SK-N-SH (cell line): Measurements from ENCODE around the gene SMIM30. TPM values are rescaled to one million over a fixed set of nuclear protein-coding genes. Genes with fewer than 3 reads are reported as not detected.

ENCODE experiments used
- CTCF ChIA-PET: fragments of 300-600, 350-600 bp; formaldehyde crosslinking; extraction: SDS; loops from one replicate; lab custom pipeline; 2021; lab: Yijun Ruan, JAX
- POLR2A ChIA-PET: fragments of 350-600 bp; sonication (Branson Sonifier 250); formaldehyde crosslinking; extraction: SDS; loops from one replicate; lab custom pipeline; 2020; ENCODE audit warnings: antibody characterized with exemption, inconsistent platforms; lab: Yijun Ruan, JAX
- DNase-seq: peaks from one replicate; pipeline ENCODE4 v3.0.0; 2012
- H2AFZ ChIP-seq: fragments of 200-600 bp; sonication (generic); 2 replicates; pipeline ENCODE4 v1.8.1; 2016; ENCODE audit warnings: antibody characterized with exemption, mild to moderate bottlenecking, low read depth
- H3F3A ChIP-seq: fragments of 200-600 bp; sonication (generic); replicated peaks from 2 replicates; pipeline ENCODE3; 2016; ENCODE audit warnings: antibody characterized with exemption, mild to moderate bottlenecking; ENCODE audit not compliant: insufficient read depth
- H3K27ac ChIP-seq, 2 experiments: fragments of 200-500 bp in 1 of 2; fragments of 200-600 bp in 1 of 2; sonication (Bioruptor generic) in 1 of 2; sonication (generic), shearing (Covaris generic) in 1 of 2; 2 replicates each; pipeline versions ENCODE4 v1.5.1 to v1.6.1; 2014 to 2016; ENCODE audit warnings: low read depth in 2 of 2, inconsistent platforms in 1 of 2, low read length in 1 of 2, mild to moderate bottlenecking in 1 of 2, mixed read lengths in 1 of 2
- H3K27me3 ChIP-seq: fragments of 200-600 bp; sonication (generic), shearing (Covaris generic); 2 replicates; pipeline ENCODE4 v1.6.1; 2016; ENCODE audit warnings: mixed run types; ENCODE audit not compliant: insufficient read depth
- H3K36me3 ChIP-seq, 2 experiments: fragments of 200-500 bp in 1 of 2; fragments of 200-600 bp in 1 of 2; sonication (Bioruptor generic) in 1 of 2; sonication (generic) in 1 of 2; replicated peaks in 1 of 2; 2 replicates each; pipeline versions ENCODE3 to v1.5.1; 2014 to 2016; ENCODE audit warnings: low read length in 1 of 2, mild to moderate bottlenecking in 1 of 2; ENCODE audit not compliant: insufficient read depth in 2 of 2, control insufficient read depth in 1 of 2
- H3K4me1 ChIP-seq, 2 experiments: fragments of 200-500 bp in 1 of 2; fragments of 200-600 bp in 1 of 2; sonication (Bioruptor generic) in 1 of 2; sonication (generic), shearing (Covaris generic) in 1 of 2; 2 replicates each; pipeline versions ENCODE4 v1.5.1 to v1.6.1; 2014 to 2016; ENCODE audit warnings: low read depth in 1 of 2, low read length in 1 of 2, mixed run types in 1 of 2; ENCODE audit not compliant: insufficient read depth in 2 of 2, control insufficient read depth in 1 of 2
- H3K4me2 ChIP-seq: fragments of 200-600 bp; sonication (generic), shearing (Covaris generic); 2 replicates; pipeline ENCODE4 v1.6.1; 2017; ENCODE audit warnings: mixed run types
- H3K4me3 ChIP-seq, 2 experiments: fragments of 200-500 bp in 1 of 2; fragments of 200-600 bp in 1 of 2; sonication (Bioruptor generic) in 1 of 2; sonication (generic), shearing (Covaris generic) in 1 of 2; 2 replicates each; pipeline versions ENCODE4 v1.5.1 to v1.8.1; 2014 to 2016; ENCODE audit warnings: low read depth in 2 of 2, inconsistent platforms in 1 of 2, low read length in 1 of 2, mild to moderate bottlenecking in 1 of 2, mixed read lengths in 1 of 2, moderate library complexity in 1 of 2
- H3K79me2 ChIP-seq: fragments of 200-600 bp; sonication (generic); 2 replicates; pipeline ENCODE4 v1.8.1; 2017; ENCODE audit warnings: mild to moderate bottlenecking; ENCODE audit not compliant: insufficient read depth
- H3K9ac ChIP-seq: fragments of 200-600 bp; sonication (generic); 2 replicates; pipeline ENCODE4 v1.6.1; 2017; ENCODE audit warnings: mixed run types
- H3K9me2 ChIP-seq: fragments of 200-600 bp; sonication (generic); 2 replicates; pipeline ENCODE4 v1.6.1; 2017; ENCODE audit warnings: mixed run types
- H3K9me3 ChIP-seq: fragments of 200-600 bp; sonication (generic); 2 replicates; pipeline ENCODE4 v1.6.1; 2017; ENCODE audit warnings: mixed run types, mild to moderate bottlenecking, moderate library complexity
- H4K20me1 ChIP-seq: fragments of 200-600 bp; sonication (generic); 2 replicates; pipeline ENCODE4 v1.6.1; 2017; ENCODE audit warnings: mild to moderate bottlenecking, mixed run types; ENCODE audit not compliant: insufficient read depth
- CHD2 ChIP-seq: fragments of 150-350 bp; IDR thresholded peaks from 2 replicates; pipeline ENCODE4 v1.6.1; 2018; ENCODE audit warnings: low read length; ENCODE audit not compliant: partially characterized antibody
- ELF1 ChIP-seq: IDR thresholded peaks from 2 replicates; pipeline ENCODE4 v1.4.0; 2012
- EZH2phosphoT487 ChIP-seq: fragments of 200-600 bp; sonication (generic); IDR thresholded peaks from 2 replicates; pipeline ENCODE4 v1.6.1; 2017; ENCODE audit warnings: low read depth, mixed run types, mild to moderate bottlenecking, antibody characterized with exemption, moderate library complexity, borderline replicate concordance
- FOSL2 ChIP-seq: IDR thresholded peaks from 2 replicates; pipeline ENCODE4 v1.4.0; 2012; ENCODE audit warnings: low read depth, mild to moderate bottlenecking, moderate library complexity, borderline replicate concordance
- FOXJ3 ChIP-seq: sonication (generic); formaldehyde crosslinking; IDR thresholded peaks from 2 replicates; pipeline ENCODE4 v1.5.1; 2020; ENCODE audit warnings: mild to moderate bottlenecking, missing genetic modification reagents
- GABPA ChIP-seq: IDR thresholded peaks from 2 replicates; pipeline ENCODE4 v1.4.0; 2012; ENCODE audit warnings: low read depth, mild to moderate bottlenecking
- GATA2 ChIP-seq: sonication (generic); formaldehyde crosslinking; IDR thresholded peaks from 2 replicates; pipeline ENCODE4 v1.5.0; 2020; ENCODE audit warnings: mild to moderate bottlenecking, missing genetic modification reagents
- JUND ChIP-seq: IDR thresholded peaks from 2 replicates; pipeline ENCODE4 v1.4.0; 2012
- MEF2A ChIP-seq: IDR thresholded peaks from 2 replicates; pipeline ENCODE4 v1.4.0; 2012; ENCODE audit warnings: low read depth, borderline replicate concordance
- MXI1 ChIP-seq: IDR thresholded peaks from 2 replicates; pipeline ENCODE4 v1.6.1; 2012; ENCODE audit warnings: mild to moderate bottlenecking, low read depth, low read length, improper control_type of control experiment
- NFIC ChIP-seq: IDR thresholded peaks from 2 replicates; pipeline ENCODE4 v1.4.0; 2012; ENCODE audit warnings: borderline replicate concordance
- NRF1 ChIP-seq: IDR thresholded peaks from 2 replicates; pipeline ENCODE4 v1.6.1; 2012; ENCODE audit warnings: low read depth, mild to moderate bottlenecking, low read length
- POLR2AphosphoS5 ChIP-seq: IDR thresholded peaks from 2 replicates; pipeline ENCODE4 v1.6.1; 2012; ENCODE audit warnings: low read depth, low read length
- RAD21 ChIP-seq: IDR thresholded peaks from 2 replicates; pipeline ENCODE4 v1.6.1; 2012; ENCODE audit warnings: mild to moderate bottlenecking, low read length
- RCOR1 ChIP-seq: fragments of 150-350 bp; IDR thresholded peaks from 2 replicates; pipeline ENCODE4 v1.6.1; 2017; ENCODE audit warnings: antibody characterized with exemption, low read length
- RFX5 ChIP-seq: IDR thresholded peaks from 2 replicates; pipeline ENCODE4 v1.6.1; 2012; ENCODE audit warnings: mild to moderate bottlenecking, improper control_type of control experiment, low read length
- RXRA ChIP-seq: IDR thresholded peaks from 2 replicates; pipeline ENCODE4 v1.4.0; 2012; ENCODE audit warnings: low read depth, mild to moderate bottlenecking, borderline replicate concordance
- SIN3A ChIP-seq: IDR thresholded peaks from 2 replicates; pipeline ENCODE4 v1.6.1; 2012; ENCODE audit warnings: low read depth, mild to moderate bottlenecking, low read length, moderate library complexity, borderline replicate concordance
- SMC3 ChIP-seq: IDR thresholded peaks from 2 replicates; pipeline ENCODE4 v1.6.1; 2012; ENCODE audit warnings: low read depth, low read length, improper control_type of control experiment
- TAF1 ChIP-seq: IDR thresholded peaks from 2 replicates; pipeline ENCODE4 v1.6.1; 2012; ENCODE audit warnings: low read depth, mild to moderate bottlenecking, low read length, moderate library complexity, borderline replicate concordance
- TCF12 ChIP-seq: IDR thresholded peaks from 2 replicates; pipeline ENCODE4 v1.4.0; 2012
- TEAD4 ChIP-seq: IDR thresholded peaks from 2 replicates; pipeline ENCODE4 v1.4.0; 2012; ENCODE audit warnings: mild to moderate bottlenecking, borderline replicate concordance; ENCODE audit not compliant: insufficient read depth
- YY1 ChIP-seq: IDR thresholded peaks from 2 replicates; pipeline ENCODE4 v1.4.0; 2012; ENCODE audit warnings: low read depth, mild to moderate bottlenecking
- WGBS: methylation state at CpG from one replicate; pipeline ENCODE4 v1.1.6; 2017; ENCODE audit warnings: low lambda C conversion rate; 5-methylcytosine and 5-hydroxymethylcytosine counted together
- polyA plus RNA-seq, 3 experiments: library from polyadenylated mRNA; depleted of rRNA; stranded (reverse); fragments of >200 nt; gene quantifications; 2 replicates each; pipeline ENCODE4 v1.2.3, GENCODE V29; 2012
- TF ChIP-seq, protein P1 (sequence below): fragments of 150-350 bp; IDR thresholded peaks from 2 replicates; pipeline ENCODE4 v1.6.1; 2016; ENCODE audit warnings: mild to moderate bottlenecking, low read depth, low read length
- TF ChIP-seq, protein P2 (sequence below): IDR thresholded peaks from 2 replicates; pipeline ENCODE4 v1.4.0; 2012; ENCODE audit warnings: low read depth, borderline replicate concordance
- TF ChIP-seq, protein P3 (sequence below): IDR thresholded peaks from 2 replicates; pipeline ENCODE4 v1.4.0; 2012; ENCODE audit warnings: low read depth
- TF ChIP-seq, protein P4 (sequence below): IDR thresholded peaks from 2 replicates; pipeline ENCODE4 v1.4.0; 2012; ENCODE audit warnings: low read depth, borderline replicate concordance
- TF ChIP-seq, protein P5 (sequence below): IDR thresholded peaks from 2 replicates; pipeline ENCODE4; 2012
- TF ChIP-seq, protein P6 (sequence below): fragments of 200-600 bp; sonication (generic); IDR thresholded peaks from 2 replicates; pipeline ENCODE4 v1.6.1; 2017; ENCODE audit warnings: antibody characterized with exemption, mild to moderate bottlenecking, moderate library complexity

SMIM30 gene
- polyA plus RNA-seq, 1 of the 3 experiments (the other 2 are of a cell fraction) = 46.5 TPM

DNA sequence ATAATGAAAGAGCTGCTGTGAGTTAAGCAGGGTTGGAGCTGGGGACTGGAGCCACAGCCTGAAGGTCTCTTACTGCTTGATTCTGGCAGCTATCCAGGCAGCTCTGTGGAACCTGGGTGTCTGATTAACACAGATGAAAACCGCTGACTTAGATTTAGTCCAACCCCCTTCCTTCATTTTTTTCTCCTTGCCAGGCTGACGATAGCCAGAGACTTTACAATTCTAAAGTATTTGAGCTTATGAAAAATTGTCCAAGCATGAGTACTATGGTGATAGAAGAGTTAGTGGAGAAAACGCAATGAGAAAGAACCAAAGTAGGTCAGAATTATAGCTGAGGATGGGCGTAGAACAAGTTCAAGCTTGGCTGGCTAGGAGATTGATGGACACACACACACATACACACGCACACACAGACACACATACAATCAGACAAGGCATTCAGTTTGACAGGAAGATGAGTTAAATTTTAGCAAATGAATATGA lies 18.2 kb downstream of the SMIM30 start:
- Histone ChIP-seq H3K79me2 (no peaks in the 10 kb centered on the region), H3K9me2 (no peaks in the 10 kb centered on the region), H3K9me3 (no peaks in the 10 kb centered on the region), H3K9ac (no peak overlapping the region), H3K27ac (peak overlapping the region in 1 of 2 experiments; percentile 5; a peak in 2 of 4 replicates), H4K20me1 (no peaks in the 10 kb centered on the region), H3K4me2 (peak overlapping the region; percentile 23; the same call in 1 of the 2 replicates), H3K27me3 (no peaks in the 10 kb centered on the region), H3K36me3 (no peaks in the 10 kb centered on the region), H3F3A (no peaks in the 10 kb centered on the region), H3K4me3 (no peak overlapping the region), H2AFZ (no peak overlapping the region; the same call in 1 of the 2 replicates), H3K4me1 (peaks cover 0 to 15% of the 10 kb centered on the region in 2 experiments; a peak in 3 of 4 replicates)
- ChIA-PET CTCF (interaction anchor here (1.0 to 2.0 kb wide), 4 partner anchors 12 to 322 kb away, joined by 3 to 9 read pairs (median 6); partner anchors contain the start of gene GPR85), POLR2A (interaction anchor here (0.8 kb wide), 1 partner anchor 16 kb away, joined by 3 read pairs; no protein-coding TSS in a partner anchor)
- peak; percentile 49 for DNase-seq
- WGBS = 45% methylated on average over 5 of the region's 5 CpGs
- TF ChIP-seq CHD2 = peak; percentile 45
- TF ChIP-seq RXRA = no peak
- TF ChIP-seq, protein P1, sequence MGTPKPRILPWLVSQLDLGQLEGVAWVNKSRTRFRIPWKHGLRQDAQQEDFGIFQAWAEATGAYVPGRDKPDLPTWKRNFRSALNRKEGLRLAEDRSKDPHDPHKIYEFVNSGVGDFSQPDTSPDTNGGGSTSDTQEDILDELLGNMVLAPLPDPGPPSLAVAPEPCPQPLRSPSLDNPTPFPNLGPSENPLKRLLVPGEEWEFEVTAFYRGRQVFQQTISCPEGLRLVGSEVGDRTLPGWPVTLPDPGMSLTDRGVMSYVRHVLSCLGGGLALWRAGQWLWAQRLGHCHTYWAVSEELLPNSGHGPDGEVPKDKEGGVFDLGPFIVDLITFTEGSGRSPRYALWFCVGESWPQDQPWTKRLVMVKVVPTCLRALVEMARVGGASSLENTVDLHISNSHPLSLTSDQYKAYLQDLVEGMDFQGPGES = no peak
- no peak for TF ChIP-seq FOSL2
- 0 out of 2 replicates have a peak, but pooled peaks have one; percentile 17 for TF ChIP-seq GATA2 (CRISPR knock-in tag)
- TF ChIP-seq, protein P2, sequence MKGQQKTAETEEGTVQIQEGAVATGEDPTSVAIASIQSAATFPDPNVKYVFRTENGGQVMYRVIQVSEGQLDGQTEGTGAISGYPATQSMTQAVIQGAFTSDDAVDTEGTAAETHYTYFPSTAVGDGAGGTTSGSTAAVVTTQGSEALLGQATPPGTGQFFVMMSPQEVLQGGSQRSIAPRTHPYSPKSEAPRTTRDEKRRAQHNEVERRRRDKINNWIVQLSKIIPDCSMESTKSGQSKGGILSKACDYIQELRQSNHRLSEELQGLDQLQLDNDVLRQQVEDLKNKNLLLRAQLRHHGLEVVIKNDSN = no peak
- TF ChIP-seq RCOR1 = peak; percentile 24; the same call in 1 of the 2 replicates
- no peak for TF ChIP-seq FOXJ3 (CRISPR knock-in tag)
- 0 out of 2 replicates have a peak, but pooled peaks have one; percentile 8 for TF ChIP-seq SMC3
- no peak for TF ChIP-seq YY1
- TF ChIP-seq JUND = no peak
- TF ChIP-seq EZH2phosphoT487 = no peak
- TF ChIP-seq, protein P3, sequence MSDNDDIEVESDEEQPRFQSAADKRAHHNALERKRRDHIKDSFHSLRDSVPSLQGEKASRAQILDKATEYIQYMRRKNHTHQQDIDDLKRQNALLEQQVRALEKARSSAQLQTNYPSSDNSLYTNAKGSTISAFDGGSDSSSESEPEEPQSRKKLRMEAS = no peak
- TF ChIP-seq MEF2A = no peak
- TF ChIP-seq RAD21 = 0 out of 2 replicates have a peak, but pooled peaks have one; percentile 9
- TF ChIP-seq, protein P4, sequence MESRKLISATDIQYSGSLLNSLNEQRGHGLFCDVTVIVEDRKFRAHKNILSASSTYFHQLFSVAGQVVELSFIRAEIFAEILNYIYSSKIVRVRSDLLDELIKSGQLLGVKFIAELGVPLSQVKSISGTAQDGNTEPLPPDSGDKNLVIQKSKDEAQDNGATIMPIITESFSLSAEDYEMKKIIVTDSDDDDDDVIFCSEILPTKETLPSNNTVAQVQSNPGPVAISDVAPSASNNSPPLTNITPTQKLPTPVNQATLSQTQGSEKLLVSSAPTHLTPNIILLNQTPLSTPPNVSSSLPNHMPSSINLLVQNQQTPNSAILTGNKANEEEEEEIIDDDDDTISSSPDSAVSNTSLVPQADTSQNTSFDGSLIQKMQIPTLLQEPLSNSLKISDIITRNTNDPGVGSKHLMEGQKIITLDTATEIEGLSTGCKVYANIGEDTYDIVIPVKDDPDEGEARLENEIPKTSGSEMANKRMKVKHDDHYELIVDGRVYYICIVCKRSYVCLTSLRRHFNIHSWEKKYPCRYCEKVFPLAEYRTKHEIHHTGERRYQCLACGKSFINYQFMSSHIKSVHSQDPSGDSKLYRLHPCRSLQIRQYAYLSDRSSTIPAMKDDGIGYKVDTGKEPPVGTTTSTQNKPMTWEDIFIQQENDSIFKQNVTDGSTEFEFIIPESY = no peak
- no peak for TF ChIP-seq SIN3A
- peak; percentile 59 for TF ChIP-seq NFIC
- no peak for TF ChIP-seq NRF1
- TF ChIP-seq, protein P5, sequence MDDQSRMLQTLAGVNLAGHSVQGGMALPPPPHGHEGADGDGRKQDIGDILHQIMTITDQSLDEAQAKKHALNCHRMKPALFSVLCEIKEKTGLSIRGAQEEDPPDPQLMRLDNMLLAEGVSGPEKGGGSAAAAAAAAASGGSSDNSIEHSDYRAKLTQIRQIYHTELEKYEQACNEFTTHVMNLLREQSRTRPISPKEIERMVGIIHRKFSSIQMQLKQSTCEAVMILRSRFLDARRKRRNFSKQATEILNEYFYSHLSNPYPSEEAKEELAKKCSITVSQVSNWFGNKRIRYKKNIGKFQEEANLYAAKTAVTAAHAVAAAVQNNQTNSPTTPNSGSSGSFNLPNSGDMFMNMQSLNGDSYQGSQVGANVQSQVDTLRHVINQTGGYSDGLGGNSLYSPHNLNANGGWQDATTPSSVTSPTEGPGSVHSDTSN = peak; percentile 65
- no peak for TF ChIP-seq MXI1
- TF ChIP-seq, protein P6, sequence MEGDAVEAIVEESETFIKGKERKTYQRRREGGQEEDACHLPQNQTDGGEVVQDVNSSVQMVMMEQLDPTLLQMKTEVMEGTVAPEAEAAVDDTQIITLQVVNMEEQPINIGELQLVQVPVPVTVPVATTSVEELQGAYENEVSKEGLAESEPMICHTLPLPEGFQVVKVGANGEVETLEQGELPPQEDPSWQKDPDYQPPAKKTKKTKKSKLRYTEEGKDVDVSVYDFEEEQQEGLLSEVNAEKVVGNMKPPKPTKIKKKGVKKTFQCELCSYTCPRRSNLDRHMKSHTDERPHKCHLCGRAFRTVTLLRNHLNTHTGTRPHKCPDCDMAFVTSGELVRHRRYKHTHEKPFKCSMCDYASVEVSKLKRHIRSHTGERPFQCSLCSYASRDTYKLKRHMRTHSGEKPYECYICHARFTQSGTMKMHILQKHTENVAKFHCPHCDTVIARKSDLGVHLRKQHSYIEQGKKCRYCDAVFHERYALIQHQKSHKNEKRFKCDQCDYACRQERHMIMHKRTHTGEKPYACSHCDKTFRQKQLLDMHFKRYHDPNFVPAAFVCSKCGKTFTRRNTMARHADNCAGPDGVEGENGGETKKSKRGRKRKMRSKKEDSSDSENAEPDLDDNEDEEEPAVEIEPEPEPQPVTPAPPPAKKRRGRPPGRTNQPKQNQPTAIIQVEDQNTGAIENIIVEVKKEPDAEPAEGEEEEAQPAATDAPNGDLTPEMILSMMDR = no peak
- peak; percentile 71 for TF ChIP-seq TCF12
- TF ChIP-seq TEAD4 = no peak
- TF ChIP-seq POLR2AphosphoS5 = no peak
- no peak for TF ChIP-seq ELF1
- TF ChIP-seq TAF1 = no peak
- no peak for TF ChIP-seq GABPA
- TF ChIP-seq RFX5 = no peak
